ENCODE data around the gene S100A8.

Gene S100A8

DNA sequence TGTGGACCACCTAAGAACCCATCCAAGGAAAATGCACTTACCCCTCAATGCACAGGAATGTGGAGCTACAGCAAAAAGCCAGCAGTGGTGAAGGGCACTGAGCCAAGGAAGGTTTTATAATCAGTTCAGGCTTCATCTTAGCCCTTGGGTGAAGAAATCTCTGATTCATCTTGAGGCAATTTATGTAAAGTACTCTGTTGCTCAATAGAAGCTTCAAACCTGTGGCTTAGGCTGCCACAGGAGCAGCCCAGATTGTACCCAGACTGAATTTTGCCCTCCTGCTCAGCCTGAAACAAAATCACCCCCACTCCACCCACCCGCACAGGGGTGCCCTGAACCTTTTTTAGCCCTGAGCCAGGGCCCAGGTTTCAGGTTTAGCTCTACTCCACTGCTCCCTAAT, 15.4 kb downstream of the S100A8 start, which contains the start of gene S100A12:
TSS of gene S100A12 (minus strand) at position 111 of the 400 bp plus-strand sequence. CDS start 1,029 bp downstream, outside the sequence.
- TF ChIP-seq, protein P1, sequence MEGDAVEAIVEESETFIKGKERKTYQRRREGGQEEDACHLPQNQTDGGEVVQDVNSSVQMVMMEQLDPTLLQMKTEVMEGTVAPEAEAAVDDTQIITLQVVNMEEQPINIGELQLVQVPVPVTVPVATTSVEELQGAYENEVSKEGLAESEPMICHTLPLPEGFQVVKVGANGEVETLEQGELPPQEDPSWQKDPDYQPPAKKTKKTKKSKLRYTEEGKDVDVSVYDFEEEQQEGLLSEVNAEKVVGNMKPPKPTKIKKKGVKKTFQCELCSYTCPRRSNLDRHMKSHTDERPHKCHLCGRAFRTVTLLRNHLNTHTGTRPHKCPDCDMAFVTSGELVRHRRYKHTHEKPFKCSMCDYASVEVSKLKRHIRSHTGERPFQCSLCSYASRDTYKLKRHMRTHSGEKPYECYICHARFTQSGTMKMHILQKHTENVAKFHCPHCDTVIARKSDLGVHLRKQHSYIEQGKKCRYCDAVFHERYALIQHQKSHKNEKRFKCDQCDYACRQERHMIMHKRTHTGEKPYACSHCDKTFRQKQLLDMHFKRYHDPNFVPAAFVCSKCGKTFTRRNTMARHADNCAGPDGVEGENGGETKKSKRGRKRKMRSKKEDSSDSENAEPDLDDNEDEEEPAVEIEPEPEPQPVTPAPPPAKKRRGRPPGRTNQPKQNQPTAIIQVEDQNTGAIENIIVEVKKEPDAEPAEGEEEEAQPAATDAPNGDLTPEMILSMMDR (conservative IDR thresholded peaks at IDR 0.05; ENCODE audit: low read depth, low read length), result no peak
- H3K4me3 ChIP-seq (ENCODE audit: low read length), result no peak within 1 kb of the TSS
- DNase-seq (ENCODE audit: low read depth), result peak; percentile 59

DNA sequence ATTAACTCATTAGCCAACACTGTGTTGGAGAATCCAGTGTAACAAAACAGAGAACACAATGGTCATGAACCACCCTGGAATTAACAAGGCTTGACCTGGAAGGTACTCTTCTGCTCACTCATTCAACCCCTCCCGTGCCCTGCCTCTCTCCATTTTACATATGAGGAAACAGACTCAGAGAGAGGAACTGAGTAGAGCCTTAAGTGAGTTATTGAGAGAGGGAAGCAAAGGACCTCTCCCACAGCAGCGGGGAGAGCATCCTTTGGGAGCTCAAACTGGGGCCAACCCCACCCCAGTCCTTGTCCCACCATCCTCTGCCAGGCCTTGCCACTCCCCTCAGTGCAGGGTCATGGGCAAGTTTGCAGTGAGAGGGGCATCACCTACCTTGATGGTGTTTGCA, 16.8 kb downstream of the S100A8 start:
- H3K4me3 ChIP-seq (ENCODE audit: low read length), result no peak overlapping the region
- no peak for DNase-seq (ENCODE audit: low read depth)
- TF ChIP-seq, protein P1 (conservative IDR thresholded peaks at IDR 0.05; ENCODE audit: low read depth, low read length), result no peak

DNA sequence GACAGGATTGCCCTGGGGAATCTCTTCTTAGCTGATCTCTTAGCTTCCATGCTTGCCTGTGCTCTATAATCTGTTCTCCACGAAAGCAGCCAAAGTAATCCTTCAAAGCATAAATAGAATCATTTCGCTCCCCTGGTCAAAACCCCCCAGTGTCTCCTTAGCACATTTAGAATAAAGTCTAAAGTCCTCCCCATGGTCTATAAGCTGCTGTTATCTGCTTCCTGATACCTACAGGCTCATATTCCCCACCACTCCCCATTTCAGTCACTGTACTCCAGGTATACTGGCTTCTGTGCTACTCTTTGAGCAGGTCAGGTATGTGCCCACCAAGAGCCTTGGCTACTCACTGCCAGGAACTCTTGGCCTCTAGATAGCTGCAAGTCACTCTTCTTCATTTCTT, 18.3 kb downstream of the S100A8 start:
- no peak for DNase-seq (ENCODE audit: low read depth)
- H3K4me3 ChIP-seq (ENCODE audit: low read length), result no peak overlapping the region
- TF ChIP-seq, protein P1 (conservative IDR thresholded peaks at IDR 0.05; ENCODE audit: low read depth, low read length), result no peak

DNA sequence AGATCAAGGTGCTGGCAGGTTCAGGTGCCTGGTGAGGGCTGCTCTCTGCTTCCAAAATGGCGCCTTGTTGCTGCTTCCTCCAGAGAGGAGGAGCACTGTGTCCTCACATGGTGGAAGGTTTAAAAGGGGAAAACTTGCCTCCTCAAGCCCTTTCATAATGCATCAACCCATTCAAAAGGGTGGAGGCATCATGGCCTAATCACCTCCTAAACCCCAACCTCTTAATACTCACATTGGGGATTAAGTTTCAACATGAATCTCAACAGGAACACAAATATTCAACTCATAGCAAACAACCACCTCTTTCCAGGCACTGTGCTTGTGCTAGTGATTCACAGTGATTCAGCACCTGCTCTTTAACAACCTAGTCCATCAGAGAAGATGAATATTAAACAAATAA, 19.6 kb downstream of the S100A8 start:
- TF ChIP-seq, protein P1 (conservative IDR thresholded peaks at IDR 0.05; ENCODE audit: low read depth, low read length), result no peak
- DNase-seq (ENCODE audit: low read depth), result no peak
- no peak overlapping the region for H3K4me3 ChIP-seq (ENCODE audit: low read length)

DNA sequence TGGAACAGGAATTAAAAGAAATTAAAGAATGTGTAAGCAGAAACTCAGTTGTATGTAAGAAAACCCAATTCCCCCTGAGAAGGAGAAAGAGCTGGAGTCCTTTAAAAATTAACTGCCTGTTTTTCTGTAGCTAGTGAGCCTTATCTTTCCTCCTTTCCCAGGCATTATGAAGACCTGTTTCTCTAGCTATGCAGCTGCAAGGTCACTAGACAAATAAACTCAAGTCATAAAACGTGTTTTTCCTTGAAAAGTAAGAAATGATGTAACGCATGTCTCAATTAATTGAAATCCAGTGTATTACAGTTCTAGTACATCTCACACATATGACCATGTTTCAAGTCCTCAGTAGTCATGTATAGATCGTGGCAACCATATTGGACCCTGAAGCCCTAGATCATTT, 20.7 kb downstream of the S100A8 start:
- H3K4me3 ChIP-seq (ENCODE audit: low read length), result no peak overlapping the region
- no peak for DNase-seq (ENCODE audit: low read depth)
- TF ChIP-seq, protein P1 (conservative IDR thresholded peaks at IDR 0.05; ENCODE audit: low read depth, low read length), result no peak

DNA sequence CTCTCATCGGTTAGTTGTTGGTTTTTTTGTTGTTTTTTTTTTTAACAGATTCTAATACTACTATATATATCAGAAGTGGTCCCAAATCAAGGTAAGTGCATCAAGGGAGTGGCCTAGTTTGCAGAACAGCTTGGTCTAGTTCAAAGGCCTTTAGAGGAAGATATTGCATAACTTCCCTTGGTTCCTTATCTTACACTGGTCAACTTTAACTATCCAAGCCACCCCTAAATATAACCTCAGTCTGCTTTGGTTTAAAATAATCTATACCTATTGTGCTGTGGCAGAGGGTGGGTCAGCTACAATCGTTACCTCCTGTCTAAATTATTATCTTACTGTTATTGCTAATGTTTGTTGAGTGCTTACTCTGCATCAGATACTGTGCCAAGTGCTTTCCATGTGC, 22.4 kb downstream of the S100A8 start:
- TF ChIP-seq, protein P1 (conservative IDR thresholded peaks at IDR 0.05; ENCODE audit: low read depth, low read length), result no peak
- H3K4me3 ChIP-seq (ENCODE audit: low read length), result no peak overlapping the region
- DNase-seq (ENCODE audit: low read depth), result no peak

DNA sequence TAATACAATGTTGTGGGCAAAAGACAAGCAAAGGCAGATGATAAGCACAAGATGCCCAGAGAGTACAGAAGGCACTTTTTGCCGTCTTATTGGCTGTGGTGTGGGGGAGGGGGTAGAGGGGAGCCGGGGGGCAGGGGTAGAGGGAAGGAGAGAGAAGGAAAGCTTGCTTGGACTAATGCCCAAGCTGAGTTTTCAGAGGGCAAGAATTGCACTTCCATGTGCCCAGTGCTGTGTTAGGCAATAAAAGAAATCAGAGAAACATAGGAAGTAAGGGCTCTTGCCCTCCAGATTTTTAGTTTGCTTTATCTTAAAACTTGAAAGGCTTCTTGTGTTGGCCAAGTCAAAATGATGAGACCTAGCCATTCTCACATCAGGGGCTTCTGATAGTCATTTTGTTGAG, 23.8 kb downstream of the S100A8 start:
- H3K4me3 ChIP-seq (ENCODE audit: low read length), result no peak overlapping the region
- TF ChIP-seq, protein P1 (conservative IDR thresholded peaks at IDR 0.05; ENCODE audit: low read depth, low read length), result no peak
- DNase-seq (ENCODE audit: low read depth), result no peak

Measured in retinal pigment epithelial cell (primary cell).